BLaER1 treated with 17β-estradiol and CSF1 and Interleukin-3, amounts not matched to agents 10 nM and 100 nM (cell line): ENCODE data around the gene LYPD6B.

Experiments
- H3K27ac ChIP-seq, 11 experiments: shearing (Covaris generic); formaldehyde crosslinking; 2 replicates each; pipeline ENCODE4 v1.8.1; 2022
- H3K27me3 ChIP-seq, 11 experiments: shearing (Covaris generic); formaldehyde crosslinking; 2 replicates each; pipeline ENCODE4 v1.8.1; 2022
- H3K36me3 ChIP-seq, 11 experiments: shearing (Covaris generic); formaldehyde crosslinking; 2 replicates each; pipeline ENCODE4 v1.8.1; 2022
- H3K4me1 ChIP-seq, 10 experiments: shearing (Covaris generic); formaldehyde crosslinking; 2 replicates each; pipeline ENCODE4 v1.8.1; 2022
- H3K4me2 ChIP-seq, 11 experiments: shearing (Covaris generic); formaldehyde crosslinking; 2 replicates each; pipeline ENCODE4 v1.8.1; 2022
- H3K4me3 ChIP-seq, 10 experiments: shearing (Covaris generic); formaldehyde crosslinking; 2 replicates each; pipeline ENCODE4 v1.8.1; 2022
- H3K9ac ChIP-seq, 11 experiments: shearing (Covaris generic); formaldehyde crosslinking; 2 replicates each; pipeline ENCODE4 v1.8.1; 2022
- H3K9me3 ChIP-seq, 11 experiments: shearing (Covaris generic); formaldehyde crosslinking; replicated peaks in 1 of 11; 2 replicates each; pipeline ENCODE4 v1.8.1; 2022
- H4K20me1 ChIP-seq, 11 experiments: shearing (Covaris generic); formaldehyde crosslinking; 2 replicates each; pipeline ENCODE4 v1.8.1; 2022
- Cebpa-rat ChIP-seq, 11 experiments: shearing (Covaris generic); IDR thresholded peaks; 2 replicates each; pipeline ENCODE4 v1.8.1; 2022

Gene LYPD6B

GRCh38 chr2:149020432-149020851 is 18.1 kb upstream of the LYPD6B start:
- no peak for TF ChIP-seq Cebpa-rat (IDR thresholded peaks at IDR 0.05)
- Histone ChIP-seq H3K4me2 (peak overlapping the region; percentile 32 to 85 (median 74); a peak in 21 of 22 replicates), H3K27me3 (0 out of 22 replicates have a peak, but pooled peaks cover 0 to 5% (median 0%) of the 10 kb centered on the region in 11 experiments), H4K20me1 (no peaks in the 10 kb centered on the region), H3K9me3 (no peaks in the 10 kb centered on the region), H3K27ac (peak overlapping the region in 2 of 11 experiments; percentile 9 to 16; a peak in 1 of 22 replicates), H3K4me3 (no peak overlapping the region), H3K9ac (no peak overlapping the region), H3K4me1 (peaks cover 30 to 51% (median 40%) of the 10 kb centered on the region in 10 experiments), H3K36me3 (no peaks in the 10 kb centered on the region)

GRCh38 chr2:149021271-149021719 is 17.2 kb upstream of the LYPD6B start:
- H3K4me1 ChIP-seq, result peaks cover 30 to 51% (median 40%) of the 10 kb centered on the region in 10 experiments
- H3K27me3 ChIP-seq, result 0 out of 22 replicates have a peak, but pooled peaks cover 0 to 5% (median 0%) of the 10 kb centered on the region in 11 experiments
- peak overlapping the region in 7 of 11 experiments; percentile 7 to 45 (median 36); a peak in 10 of 22 replicates for H3K27ac ChIP-seq
- no peak for TF ChIP-seq Cebpa-rat (IDR thresholded peaks at IDR 0.05)
- no peaks in the 10 kb centered on the region for H3K9me3 ChIP-seq
- H3K9ac ChIP-seq, result peak overlapping the region in 1 of 11 experiments; percentile 25; a peak in 2 of 22 replicates
- H3K4me3 ChIP-seq, result no peak overlapping the region
- H3K4me2 ChIP-seq, result peak overlapping the region; percentile 32 to 85 (median 74)
- H3K36me3 ChIP-seq, result no peaks in the 10 kb centered on the region
- no peaks in the 10 kb centered on the region for H4K20me1 ChIP-seq

GRCh38 chr2:149021761-149022160 is 16.7 kb upstream of the LYPD6B start:
- H3K4me2 ChIP-seq, result peak overlapping the region; percentile 32 to 85 (median 74)
- peaks cover 30 to 51% (median 40%) of the 10 kb centered on the region in 10 experiments for H3K4me1 ChIP-seq
- no peak for TF ChIP-seq Cebpa-rat (IDR thresholded peaks at IDR 0.05)
- H3K9me3 ChIP-seq, result no peaks in the 10 kb centered on the region
- H3K27me3 ChIP-seq, result 0 out of 22 replicates have a peak, but pooled peaks cover 0 to 5% (median 0%) of the 10 kb centered on the region in 11 experiments
- peak overlapping the region in 1 of 11 experiments; percentile 25; a peak in 2 of 22 replicates for H3K9ac ChIP-seq
- H3K36me3 ChIP-seq, result no peaks in the 10 kb centered on the region
- peak overlapping the region in 7 of 11 experiments; percentile 7 to 45 (median 36); a peak in 10 of 22 replicates for H3K27ac ChIP-seq
- H4K20me1 ChIP-seq, result no peaks in the 10 kb centered on the region
- no peak overlapping the region for H3K4me3 ChIP-seq

GRCh38 chr2:149023091-149023490 is 15.4 kb upstream of the LYPD6B start:
- no peaks in the 10 kb centered on the region for H3K36me3 ChIP-seq
- no peaks in the 10 kb centered on the region for H3K9me3 ChIP-seq
- 0 out of 22 replicates have a peak, but pooled peaks cover 0 to 5% (median 0%) of the 10 kb centered on the region in 11 experiments for H3K27me3 ChIP-seq
- H3K9ac ChIP-seq, result no peak overlapping the region
- peaks cover 30 to 49% (median 40%) of the 10 kb centered on the region in 10 experiments for H3K4me1 ChIP-seq
- H4K20me1 ChIP-seq, result no peaks in the 10 kb centered on the region
- peak overlapping the region; percentile 5 to 79 (median 56); a peak in 18 of 22 replicates for H3K4me2 ChIP-seq
- no peak overlapping the region for H3K27ac ChIP-seq
- TF ChIP-seq Cebpa-rat (IDR thresholded peaks at IDR 0.05), result no peak
- no peak overlapping the region; a peak in 1 of 20 replicates for H3K4me3 ChIP-seq

GRCh38 chr2:149027590-149028250 is 10.8 kb upstream of the LYPD6B start:
- no peak overlapping the region for H3K27ac ChIP-seq
- no peak overlapping the region for H3K4me2 ChIP-seq
- no peaks in the 10 kb centered on the region for H3K27me3 ChIP-seq
- no peak overlapping the region for H3K9ac ChIP-seq
- H3K4me1 ChIP-seq, result peaks cover 14 to 28% (median 23%) of the 10 kb centered on the region in 10 experiments
- no peaks in the 10 kb centered on the region for H3K36me3 ChIP-seq
- H3K9me3 ChIP-seq, result no peaks in the 10 kb centered on the region
- no peak overlapping the region for H3K4me3 ChIP-seq
- no peaks in the 10 kb centered on the region for H4K20me1 ChIP-seq
- TF ChIP-seq Cebpa-rat (IDR thresholded peaks at IDR 0.05), result no peak

GRCh38 chr2:149028377-149028776 is 10.1 kb upstream of the LYPD6B start:
- Histone ChIP-seq H3K9me3 (no peaks in the 10 kb centered on the region), H3K9ac (no peak overlapping the region), H3K4me2 (no peak overlapping the region), H3K4me1 (peaks cover 10 to 22% (median 16%) of the 10 kb centered on the region in 10 experiments), H4K20me1 (no peaks in the 10 kb centered on the region), H3K36me3 (no peaks in the 10 kb centered on the region), H3K27ac (no peak overlapping the region), H3K27me3 (no peaks in the 10 kb centered on the region), H3K4me3 (no peak overlapping the region)
- no peak for TF ChIP-seq Cebpa-rat (IDR thresholded peaks at IDR 0.05)

GRCh38 chr2:149028891-149029290 is 9.6 kb upstream of the LYPD6B start:
- no peak for TF ChIP-seq Cebpa-rat (IDR thresholded peaks at IDR 0.05)
- Histone ChIP-seq H3K36me3 (no peaks in the 10 kb centered on the region), H3K27me3 (no peaks in the 10 kb centered on the region), H3K4me2 (no peak overlapping the region), H3K9me3 (no peaks in the 10 kb centered on the region), H3K4me1 (peaks cover 8 to 17% (median 11%) of the 10 kb centered on the region in 10 experiments), H3K9ac (no peak overlapping the region), H3K4me3 (no peak overlapping the region), H4K20me1 (no peaks in the 10 kb centered on the region), H3K27ac (no peak overlapping the region)

GRCh38 chr2:149029307-149029965 is 9.1 kb upstream of the LYPD6B start:
- Histone ChIP-seq H4K20me1 (no peaks in the 10 kb centered on the region), H3K9me3 (no peaks in the 10 kb centered on the region), H3K4me1 (peaks cover 8 to 14% (median 11%) of the 10 kb centered on the region in 10 experiments; a peak in 19 of 20 replicates), H3K27ac (no peak overlapping the region), H3K4me2 (no peak overlapping the region), H3K4me3 (no peak overlapping the region), H3K9ac (no peak overlapping the region), H3K36me3 (no peaks in the 10 kb centered on the region), H3K27me3 (no peaks in the 10 kb centered on the region)
- no peak for TF ChIP-seq Cebpa-rat (IDR thresholded peaks at IDR 0.05)

GRCh38 chr2:149031396-149031795 is 7.1 kb upstream of the LYPD6B start:
- Histone ChIP-seq H3K27me3 (no peaks in the 10 kb centered on the region), H3K4me1 (peaks cover 8 to 16% (median 12%) of the 10 kb centered on the region in 10 experiments; a peak in 19 of 20 replicates), H3K36me3 (no peaks in the 10 kb centered on the region), H3K4me2 (peak overlapping the region in 8 of 11 experiments; percentile 29 to 52 (median 45); a peak in 10 of 22 replicates), H4K20me1 (no peaks in the 10 kb centered on the region), H3K9me3 (no peaks in the 10 kb centered on the region), H3K9ac (no peak overlapping the region), H3K4me3 (no peak overlapping the region), H3K27ac (no peak overlapping the region)
- no peak for TF ChIP-seq Cebpa-rat (IDR thresholded peaks at IDR 0.05)
